ENCODE results near the gene ARL4C. TPM values are rescaled to one million over a fixed set of nuclear protein-coding genes. Genes with fewer than 3 reads are reported as not detected.

Gene ARL4C
- total RNA-seq, 1 donor from 2014 or later: 20.7 TPM

DNA sequence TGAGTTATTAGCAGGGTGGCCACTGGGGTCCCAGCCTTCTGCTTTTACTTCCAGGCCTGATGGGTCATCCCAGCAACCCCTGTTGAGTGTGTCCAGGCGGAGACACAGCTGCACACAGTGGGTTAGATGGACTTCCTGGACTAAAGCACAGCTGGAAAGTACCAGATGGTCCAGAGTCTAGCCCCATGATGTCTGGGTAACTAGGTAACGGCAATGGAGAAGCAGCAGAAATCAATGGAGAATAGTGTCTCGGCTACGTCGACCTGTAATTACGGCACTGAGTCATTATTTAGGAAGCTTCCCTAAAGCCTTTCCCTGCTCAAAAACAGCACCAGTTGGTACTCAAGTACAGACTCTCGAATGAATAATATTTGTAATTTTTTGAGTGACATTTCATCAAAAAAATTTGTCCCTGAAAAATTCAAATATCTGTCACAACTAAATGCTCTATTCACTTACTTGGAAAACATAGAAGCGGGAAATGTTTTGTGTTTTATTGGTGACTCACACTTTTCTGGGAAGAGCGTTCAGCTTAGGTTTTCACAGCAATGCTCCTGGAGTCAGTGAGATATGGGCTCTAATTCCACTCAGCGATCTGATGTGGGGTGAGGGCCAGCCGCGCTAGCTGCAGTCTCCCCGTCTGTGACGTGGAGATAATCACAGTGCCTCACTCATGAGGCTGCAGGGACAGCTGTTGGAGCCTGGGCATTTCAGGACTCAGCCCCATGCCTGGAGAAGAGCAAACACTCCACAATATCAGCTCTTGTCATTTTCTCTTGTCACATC is 16.2 kb upstream of the ARL4C start:
- no peak overlapping the region for H3K4me3 Mint-ChIP-seq
- H3K36me3 Mint-ChIP-seq: no peaks in the 10 kb centered on the region
- no peaks in the 10 kb centered on the region for H3K9me3 Mint-ChIP-seq
- H3K4me1 Mint-ChIP-seq: no peaks in the 10 kb centered on the region
- no peak for DNase-seq (ENCODE audit: low spot score in 2 of 2, unreplicated experiment in 2 of 2)
- H3K27ac Mint-ChIP-seq: no peak overlapping the region
- TF ChIP-seq, protein P1, sequence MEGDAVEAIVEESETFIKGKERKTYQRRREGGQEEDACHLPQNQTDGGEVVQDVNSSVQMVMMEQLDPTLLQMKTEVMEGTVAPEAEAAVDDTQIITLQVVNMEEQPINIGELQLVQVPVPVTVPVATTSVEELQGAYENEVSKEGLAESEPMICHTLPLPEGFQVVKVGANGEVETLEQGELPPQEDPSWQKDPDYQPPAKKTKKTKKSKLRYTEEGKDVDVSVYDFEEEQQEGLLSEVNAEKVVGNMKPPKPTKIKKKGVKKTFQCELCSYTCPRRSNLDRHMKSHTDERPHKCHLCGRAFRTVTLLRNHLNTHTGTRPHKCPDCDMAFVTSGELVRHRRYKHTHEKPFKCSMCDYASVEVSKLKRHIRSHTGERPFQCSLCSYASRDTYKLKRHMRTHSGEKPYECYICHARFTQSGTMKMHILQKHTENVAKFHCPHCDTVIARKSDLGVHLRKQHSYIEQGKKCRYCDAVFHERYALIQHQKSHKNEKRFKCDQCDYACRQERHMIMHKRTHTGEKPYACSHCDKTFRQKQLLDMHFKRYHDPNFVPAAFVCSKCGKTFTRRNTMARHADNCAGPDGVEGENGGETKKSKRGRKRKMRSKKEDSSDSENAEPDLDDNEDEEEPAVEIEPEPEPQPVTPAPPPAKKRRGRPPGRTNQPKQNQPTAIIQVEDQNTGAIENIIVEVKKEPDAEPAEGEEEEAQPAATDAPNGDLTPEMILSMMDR (IDR thresholded peaks at IDR 0.05; ENCODE audit: unreplicated experiment): no peak
- H3K27me3 Mint-ChIP-seq (ENCODE audit: low read depth): no peaks in the 10 kb centered on the region

DNA sequence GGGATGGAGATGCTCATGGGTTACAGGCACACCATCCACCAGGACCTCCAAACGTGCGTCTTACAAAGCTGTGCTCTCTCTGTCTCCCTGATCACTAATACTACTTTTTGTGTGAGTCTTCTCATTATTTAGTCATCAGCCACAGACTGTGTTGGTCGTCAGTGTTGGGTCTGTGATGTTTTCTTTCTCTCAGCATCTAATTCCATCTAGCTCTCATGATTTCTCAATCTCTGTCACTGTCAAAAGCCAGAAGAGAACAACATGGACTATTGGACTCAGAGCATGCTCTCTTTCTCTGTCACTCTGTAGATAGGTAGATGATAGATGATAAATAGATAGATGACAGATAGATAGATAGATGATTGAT is 6.0 kb upstream of the ARL4C start:
- H3K27ac Mint-ChIP-seq: no peak overlapping the region
- peaks cover 12% of the 10 kb centered on the region for H3K4me1 Mint-ChIP-seq
- no peaks in the 10 kb centered on the region for H3K9me3 Mint-ChIP-seq
- no peaks in the 10 kb centered on the region for H3K27me3 Mint-ChIP-seq (ENCODE audit: low read depth)
- TF ChIP-seq, protein P1 (IDR thresholded peaks at IDR 0.05; ENCODE audit: unreplicated experiment): no peak
- no peak overlapping the region for H3K4me3 Mint-ChIP-seq
- H3K36me3 Mint-ChIP-seq: no peaks in the 10 kb centered on the region
- no peak for DNase-seq (ENCODE audit: low spot score in 2 of 2, unreplicated experiment in 2 of 2)

DNA sequence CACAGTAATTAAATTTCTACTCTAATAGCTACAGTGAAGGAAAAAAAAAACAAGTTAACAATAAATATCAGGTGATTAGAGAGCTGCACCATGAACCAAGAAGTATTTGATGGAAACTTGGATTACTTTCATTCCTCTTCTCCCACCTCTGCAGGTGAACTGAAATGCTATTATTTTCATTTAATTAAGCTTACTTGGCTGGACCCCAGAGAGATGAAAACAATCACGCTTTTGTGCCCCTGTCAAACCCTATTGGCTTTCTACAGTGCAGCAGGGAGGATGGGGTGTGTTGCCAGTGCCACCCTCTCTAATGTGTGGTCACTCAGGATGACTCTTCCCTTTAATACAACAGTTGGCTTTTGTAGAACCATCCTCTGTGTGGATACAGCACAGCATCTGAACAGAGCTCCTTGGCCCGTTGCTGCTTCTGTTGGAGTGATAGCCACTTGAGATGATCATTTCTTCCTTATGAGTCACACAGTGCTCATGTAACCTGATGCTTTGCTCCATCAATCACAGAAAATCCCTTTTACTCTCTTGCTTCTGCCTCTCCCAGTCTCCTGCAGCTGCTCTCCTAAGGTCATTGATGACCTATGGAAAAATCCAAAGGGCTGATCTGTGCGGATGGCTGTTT is 5.5 kb upstream of the ARL4C start:
- Mint-ChIP-seq H3K9me3 (no peaks in the 10 kb centered on the region), H3K4me3 (no peak overlapping the region), H3K27me3 (ENCODE audit: low read depth) (no peaks in the 10 kb centered on the region), H3K4me1 (peaks cover 12% of the 10 kb centered on the region), H3K27ac (no peak overlapping the region), H3K36me3 (no peaks in the 10 kb centered on the region)
- DNase-seq (ENCODE audit: low spot score in 2 of 2, unreplicated experiment in 2 of 2): no peak
- TF ChIP-seq, protein P1 (IDR thresholded peaks at IDR 0.05; ENCODE audit: unreplicated experiment): no peak

DNA sequence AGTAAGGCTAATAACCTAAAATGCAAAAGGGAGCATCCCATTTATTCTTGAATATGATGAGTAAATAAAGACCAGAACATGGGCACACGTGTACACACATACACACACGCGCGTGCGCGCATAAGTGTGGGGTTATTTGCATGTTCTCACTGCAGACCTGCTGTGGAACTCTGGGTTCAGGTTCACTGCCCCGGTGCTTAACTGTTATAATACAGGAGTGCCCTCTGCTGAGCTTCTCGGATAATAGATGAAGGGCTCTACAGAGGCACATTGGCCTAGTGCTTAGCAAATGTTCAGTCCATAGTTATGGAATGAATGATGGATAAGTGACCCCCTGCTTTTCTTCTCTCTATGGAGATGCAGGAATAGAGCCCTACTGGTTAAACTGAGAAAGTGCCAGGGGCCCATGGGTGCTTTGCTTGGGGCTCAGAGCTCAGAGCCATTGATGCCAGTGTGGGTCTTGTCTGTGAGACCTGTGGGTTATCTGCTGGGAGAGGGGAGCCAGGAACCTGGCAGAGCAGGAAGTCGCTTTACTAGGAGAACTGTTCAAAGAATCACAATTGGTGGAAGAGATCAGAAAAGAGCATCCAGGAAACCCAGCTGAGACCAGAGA is 3.6 kb upstream of the ARL4C start:
- Mint-ChIP-seq H3K4me1 (peaks cover 16% of the 10 kb centered on the region), H3K27me3 (ENCODE audit: low read depth) (peaks cover 2% of the 10 kb centered on the region), H3K9me3 (no peaks in the 10 kb centered on the region), H3K27ac (no peak overlapping the region), H3K36me3 (no peaks in the 10 kb centered on the region), H3K4me3 (no peak overlapping the region)
- TF ChIP-seq, protein P1 (IDR thresholded peaks at IDR 0.05; ENCODE audit: unreplicated experiment): no peak
- no peak for DNase-seq (ENCODE audit: low spot score in 2 of 2, unreplicated experiment in 2 of 2)

DNA sequence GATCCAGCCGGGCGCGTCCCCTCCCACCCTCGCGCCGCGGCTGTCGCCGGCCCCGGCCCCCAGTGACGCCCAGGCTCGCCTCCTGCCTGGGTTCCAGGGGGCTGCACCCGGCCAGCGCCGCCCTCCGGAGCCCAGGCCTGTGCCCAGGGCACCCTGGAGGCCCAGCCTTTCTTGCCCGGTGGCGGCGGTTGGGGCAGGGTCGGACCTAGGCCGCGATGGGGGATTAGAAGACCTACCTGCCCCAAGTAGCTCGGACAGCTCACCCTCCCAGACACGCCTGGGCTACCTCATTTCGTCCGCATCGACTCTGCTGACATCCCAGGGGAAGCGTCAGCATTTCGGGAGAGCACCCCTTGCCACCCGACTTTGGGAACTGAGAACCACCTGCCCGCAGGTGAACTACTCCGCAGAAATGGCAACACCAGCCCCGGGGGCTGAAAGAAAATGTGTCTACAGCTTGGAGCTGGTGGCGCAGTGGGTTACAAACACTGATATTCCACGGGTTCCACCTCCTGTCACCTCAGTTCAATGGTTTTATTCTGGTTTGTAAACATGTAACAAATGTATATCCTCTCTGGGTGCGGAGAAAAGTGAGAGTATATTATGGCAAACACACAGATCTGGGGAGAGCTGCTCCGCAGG is 834 bp upstream of the ARL4C start:
- TF ChIP-seq, protein P1 (IDR thresholded peaks at IDR 0.05; ENCODE audit: unreplicated experiment): no peak
- H3K9me3 Mint-ChIP-seq: no peaks in the 10 kb centered on the region
- H3K4me3 Mint-ChIP-seq: peak overlapping the region; percentile 69
- peak overlapping the region; percentile 71 for H3K27ac Mint-ChIP-seq
- DNase-seq (ENCODE audit: low spot score in 2 of 2, unreplicated experiment in 2 of 2): no peak
- peaks cover 4% of the 10 kb centered on the region for H3K27me3 Mint-ChIP-seq (ENCODE audit: low read depth)
- peaks cover 35% of the 10 kb centered on the region for H3K4me1 Mint-ChIP-seq
- no peaks in the 10 kb centered on the region for H3K36me3 Mint-ChIP-seq

Measured in mesothelial cell of epicardium (in vitro differentiated cells).